ENCODE data around the gene MTIF3. TPM values are rescaled to one million over a fixed set of nuclear protein-coding genes. Genes with fewer than 3 reads are reported as not detected.
A peak's percentile ranks its signal among the peaks of the same experiment; 100 is the strongest.
"Not testable (repeated sequence)": the region's sequence is repeated elsewhere in the genome, so short reads cannot be mapped to it uniquely, and the experiment has no call there.

The MTIF3 gene
- total RNA-seq, 1 donor from 2014 or later = 179 TPM

GRCh38 chr13:27424246-27425157 lies 25.9 kb downstream of the MTIF3 start, which contains the start of gene GTF3A:
Gene GTF3A, plus strand, starts transcription at chr13:27424619.
- peak; percentile 93 for DNase-seq
- ATAC-seq = peak; percentile 96
- intact Hi-C loops (cut with micrococcal nuclease) = no loop called here

DNA sequence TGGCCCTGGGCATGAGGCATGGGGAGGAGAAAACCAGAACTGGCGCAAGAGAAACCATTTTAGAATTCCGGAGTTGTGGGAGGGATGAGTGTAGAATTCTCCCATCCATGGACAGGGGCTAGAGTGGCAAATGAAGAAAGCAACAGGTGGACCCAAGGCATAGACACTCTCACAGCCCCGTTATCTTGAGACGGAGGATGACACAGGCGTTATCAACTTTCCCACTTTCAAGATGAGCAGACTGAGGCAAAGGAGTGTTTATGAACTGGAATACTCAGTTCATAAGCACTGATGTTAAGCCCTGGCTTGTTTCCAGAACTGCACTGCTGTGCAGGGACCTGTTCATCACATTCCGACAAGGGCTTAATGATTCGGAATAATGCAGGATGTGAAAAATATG lies 27.0 kb downstream of the MTIF3 start:
- intact Hi-C loops (cut with micrococcal nuclease) = no loop called here
- no peak for DNase-seq
- ATAC-seq = no peak

DNA sequence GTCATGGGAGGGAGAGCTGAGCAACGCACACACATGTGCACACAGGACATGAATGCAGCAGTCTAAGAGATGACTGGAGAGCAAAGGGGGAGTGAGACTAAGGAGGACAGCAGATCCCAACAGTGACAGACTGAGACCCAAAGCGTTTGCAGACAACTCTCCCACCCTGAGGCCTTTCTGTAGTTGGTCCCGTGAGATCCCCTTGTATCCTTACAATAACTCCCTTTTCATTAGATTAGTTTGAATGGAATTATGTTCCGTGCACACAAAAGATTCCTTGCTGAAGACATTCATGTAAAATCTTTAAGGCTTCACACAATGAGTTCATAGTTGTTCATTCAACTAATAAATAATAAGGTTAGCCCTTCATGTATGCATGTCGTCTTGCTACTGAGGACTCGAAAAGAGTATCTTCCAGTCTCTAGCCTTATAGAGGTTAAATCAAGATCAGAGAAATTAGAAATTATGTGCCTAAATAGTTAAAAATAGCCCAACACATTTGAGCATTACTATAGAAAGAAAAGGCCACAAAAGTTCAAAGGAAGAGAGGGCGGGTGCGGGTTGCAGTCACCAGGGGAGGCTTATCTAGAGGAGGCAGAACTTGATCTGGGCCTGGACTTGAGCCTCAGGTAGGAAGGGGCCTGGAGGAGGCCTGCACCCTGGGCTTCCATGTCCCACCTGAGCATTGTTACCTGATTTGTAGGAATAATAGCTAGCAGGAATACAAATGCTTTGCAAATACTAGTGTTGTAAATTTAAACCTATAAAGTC lies 29.1 kb downstream of the MTIF3 start:
- intact Hi-C loops (cut with micrococcal nuclease) = no loop called here
- DNase-seq (no peak), ATAC-seq (no peak)

DNA sequence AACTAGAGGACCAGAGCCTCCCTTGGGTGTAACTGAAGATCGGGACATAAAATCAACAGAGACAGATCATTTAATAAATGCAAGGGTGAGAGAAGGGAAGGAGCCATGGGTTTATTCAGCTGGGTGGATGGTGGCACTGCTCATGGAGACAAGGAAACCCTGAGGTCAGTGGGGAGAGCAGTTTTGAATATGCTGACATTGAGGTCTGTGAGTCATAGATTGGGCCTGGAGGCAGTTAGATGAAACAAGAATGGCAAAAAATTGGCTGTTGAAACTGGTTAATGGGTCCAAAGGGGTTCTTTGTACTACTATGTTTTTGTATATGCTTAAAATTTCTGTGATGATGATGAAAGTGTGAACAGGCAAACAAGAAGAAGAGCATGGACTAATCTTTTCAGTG lies 31.0 kb downstream of the MTIF3 start:
- intact Hi-C loops (cut with micrococcal nuclease) = no loop called here

GRCh38 chr13:27415116-27415515 lies 35.2 kb downstream of the MTIF3 start:
- intact Hi-C loops (cut with micrococcal nuclease) = no loop called here
- DNase-seq (no peak), ATAC-seq (peak; percentile 80)

More for the DNA sequence above, 31.0 kb downstream of the MTIF3 start:
- DNase-seq (no peak), ATAC-seq (no peak)

DNA sequence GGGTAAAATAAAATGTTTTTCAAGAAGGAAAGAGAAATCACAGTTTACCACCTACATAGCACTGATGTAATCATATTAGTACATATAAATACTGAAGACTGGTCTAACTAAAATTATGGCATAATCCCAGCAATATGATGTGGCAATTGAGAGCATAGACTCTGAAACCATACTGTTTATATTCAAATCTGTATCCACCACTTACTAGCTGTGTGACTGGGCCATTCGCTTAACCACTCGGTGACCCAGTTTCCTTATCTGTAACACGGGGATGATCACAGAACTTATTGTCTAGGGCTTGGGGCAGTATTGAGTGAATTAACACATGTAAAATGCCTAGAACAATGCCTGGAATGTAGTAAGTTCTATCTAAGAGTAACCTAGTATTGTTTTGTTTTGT lies 39.0 kb downstream of the MTIF3 start:
- intact Hi-C loops (cut with micrococcal nuclease) = no loop called here
- DNase-seq (no peak), ATAC-seq (no peak)

GRCh38 chr13:27409013-27409412 lies 41.4 kb downstream of the MTIF3 start:
- intact Hi-C loops (cut with micrococcal nuclease) = no loop called here
- ATAC-seq (no peak), DNase-seq (no peak)

DNA sequence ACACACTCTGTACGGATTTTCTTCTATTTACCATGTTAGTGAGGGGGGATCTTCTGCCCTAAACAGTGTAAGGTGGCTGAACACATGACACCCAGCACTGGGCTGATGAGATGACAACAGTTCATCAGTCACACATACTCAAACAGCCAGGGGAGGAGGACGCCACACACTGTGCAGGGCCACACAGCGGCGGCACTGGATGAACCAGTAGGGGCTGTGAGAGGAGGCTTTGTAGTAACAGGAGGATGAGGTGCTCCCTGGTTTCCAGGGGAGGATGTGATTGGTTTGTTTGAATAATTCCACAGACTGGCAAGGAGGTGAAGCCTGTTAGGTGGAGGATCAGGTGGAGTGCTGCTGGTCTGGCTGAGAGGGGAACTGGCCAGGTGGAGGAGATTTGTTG lies 42.3 kb downstream of the MTIF3 start:
- ATAC-seq (no peak), DNase-seq (no peak)
- intact Hi-C loops (cut with micrococcal nuclease) = no loop called here

- no peak for DNase-seq
- ATAC-seq = peak; percentile 57
- intact Hi-C loops (cut with micrococcal nuclease) = no loop called here
Measured at GRCh38 chr13:27406178-27406939, 44.0 kb downstream of the MTIF3 start.

GRCh38 chr13:27405546-27406134 lies 44.7 kb downstream of the MTIF3 start:
- intact Hi-C loops (cut with micrococcal nuclease) = no loop called here
- no peak for ATAC-seq
- no peak for DNase-seq

DNA sequence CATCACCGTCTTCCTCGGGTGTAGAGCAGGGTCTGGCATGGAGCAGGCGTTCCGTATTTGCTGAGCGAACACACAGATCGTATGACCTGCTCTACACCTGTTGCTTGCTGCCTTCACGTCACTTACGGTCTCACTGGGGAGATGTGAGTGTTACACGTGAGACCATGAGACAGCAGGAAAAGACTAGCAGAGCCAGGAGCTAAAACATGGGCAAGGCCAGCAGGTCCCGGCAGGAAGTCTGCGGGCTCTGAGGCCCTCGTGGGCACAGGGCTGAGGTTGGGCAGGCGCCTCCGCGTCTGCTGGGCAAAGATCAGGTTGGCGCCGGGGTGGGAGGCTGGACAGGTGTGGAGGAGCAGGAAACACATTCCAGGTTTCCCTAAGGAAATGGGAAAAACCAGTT lies 45.7 kb downstream of the MTIF3 start:
- intact Hi-C loops (cut with micrococcal nuclease) = no loop called here
- DNase-seq = no peak
- no peak for ATAC-seq

GRCh38 chr13:27403727-27404385 lies 46.5 kb downstream of the MTIF3 start:
- no peak for DNase-seq
- peak; percentile 33 for ATAC-seq
- intact Hi-C loops (cut with micrococcal nuclease) = no loop called here

GRCh38 chr13:27403203-27403678 lies 47.1 kb downstream of the MTIF3 start:
- ATAC-seq = peak; percentile 60
- intact Hi-C loops (cut with micrococcal nuclease) = no loop called here
- no peak for DNase-seq

DNA sequence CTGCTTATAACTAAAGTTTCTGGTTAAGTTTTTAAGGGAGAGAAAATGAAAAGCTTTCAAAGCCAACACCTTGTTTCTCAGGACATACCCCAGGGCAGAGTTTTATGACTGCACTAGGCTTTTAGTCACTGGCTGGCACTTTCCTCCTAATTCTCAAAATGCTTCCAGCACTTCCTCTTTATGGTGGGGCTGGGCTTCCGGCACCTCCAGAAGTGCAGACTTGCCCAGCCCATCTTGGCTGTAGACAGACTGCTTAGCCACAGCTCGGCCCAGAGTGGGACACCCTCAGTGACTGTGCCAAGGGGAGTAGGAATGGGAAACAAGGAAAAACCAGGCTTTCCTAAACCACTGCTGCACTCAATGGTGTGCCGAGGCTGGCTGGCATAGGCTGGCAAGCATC lies 49.2 kb downstream of the MTIF3 start:
- intact Hi-C loops (cut with micrococcal nuclease) = no loop called here
- ATAC-seq (peak; percentile 55), DNase-seq (peak; percentile 40)

DNA sequence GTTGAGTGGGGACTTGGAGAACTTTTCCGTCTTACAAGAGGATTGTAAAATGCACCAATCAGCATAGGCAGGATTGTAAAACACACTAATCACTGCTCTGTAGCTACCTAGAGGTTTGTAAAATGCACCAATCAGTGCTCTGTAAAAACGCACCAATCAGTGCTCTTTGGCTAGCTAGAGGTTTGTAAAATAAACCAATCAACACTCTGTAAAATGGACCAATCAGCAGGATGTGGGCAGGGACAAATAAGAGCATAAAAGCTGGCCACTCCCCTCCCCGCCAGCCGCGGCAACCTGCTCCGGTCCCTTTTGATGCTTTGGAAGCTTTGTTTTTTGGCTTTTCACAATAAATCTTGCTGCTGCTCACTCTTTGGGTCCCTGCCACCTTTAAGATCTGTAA lies 50.0 kb downstream of the MTIF3 start:
- intact Hi-C loops (cut with micrococcal nuclease); ATAC-seq; DNase-seq: not testable (repeated sequence)

DNA sequence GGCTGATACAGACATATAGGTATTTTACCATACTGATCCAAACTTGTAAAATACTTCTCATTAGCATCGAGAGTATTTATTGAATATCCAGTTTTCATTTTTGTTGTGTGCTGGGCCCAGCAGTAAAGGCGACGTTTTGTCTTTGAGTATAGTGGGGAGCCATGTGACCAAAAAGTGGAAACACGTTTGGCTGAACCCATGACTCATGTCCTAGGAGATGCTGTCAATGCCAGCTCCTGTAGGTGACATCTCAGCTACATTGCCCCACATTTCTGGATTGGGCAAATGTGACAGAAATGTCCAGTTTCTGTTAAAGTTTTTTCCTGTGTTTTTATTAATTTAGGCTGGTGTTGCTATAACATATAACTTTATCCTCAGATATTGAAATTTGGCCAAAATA lies 52.0 kb downstream of the MTIF3 start:
- ATAC-seq = no peak
- intact Hi-C loops (cut with micrococcal nuclease) = no loop called here
- DNase-seq = no peak

DNA sequence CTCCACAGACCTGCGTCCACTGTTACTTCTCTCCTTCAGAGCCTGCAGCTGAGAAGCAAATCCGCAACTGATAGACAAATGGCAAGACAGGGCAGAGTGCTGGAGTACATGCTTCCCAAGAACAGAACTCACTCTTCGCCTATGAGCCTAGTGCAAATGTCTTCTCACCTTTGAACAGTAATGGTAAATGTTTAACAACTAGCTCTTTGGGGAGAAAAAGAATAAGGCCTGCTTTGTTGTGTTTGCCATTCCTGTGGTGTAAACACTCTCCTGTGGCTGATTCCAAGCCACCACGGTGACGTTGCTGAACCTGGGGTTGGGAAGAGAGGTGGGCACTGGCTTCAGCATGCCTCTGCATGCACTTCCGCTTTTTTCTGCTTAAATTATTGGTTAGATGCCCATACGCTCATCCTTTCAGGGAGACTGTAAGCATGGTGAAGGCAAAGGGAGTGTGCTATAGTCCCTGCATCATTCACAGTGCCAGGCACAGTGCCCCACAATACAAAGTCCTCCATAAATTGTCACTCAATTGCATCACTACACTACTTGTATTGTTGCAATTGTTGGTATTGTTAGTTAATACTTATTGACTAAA lies 54.0 kb downstream of the MTIF3 start:
- ATAC-seq = no peak
- no peak for DNase-seq
- intact Hi-C loops (cut with micrococcal nuclease) = no loop called here

DNA sequence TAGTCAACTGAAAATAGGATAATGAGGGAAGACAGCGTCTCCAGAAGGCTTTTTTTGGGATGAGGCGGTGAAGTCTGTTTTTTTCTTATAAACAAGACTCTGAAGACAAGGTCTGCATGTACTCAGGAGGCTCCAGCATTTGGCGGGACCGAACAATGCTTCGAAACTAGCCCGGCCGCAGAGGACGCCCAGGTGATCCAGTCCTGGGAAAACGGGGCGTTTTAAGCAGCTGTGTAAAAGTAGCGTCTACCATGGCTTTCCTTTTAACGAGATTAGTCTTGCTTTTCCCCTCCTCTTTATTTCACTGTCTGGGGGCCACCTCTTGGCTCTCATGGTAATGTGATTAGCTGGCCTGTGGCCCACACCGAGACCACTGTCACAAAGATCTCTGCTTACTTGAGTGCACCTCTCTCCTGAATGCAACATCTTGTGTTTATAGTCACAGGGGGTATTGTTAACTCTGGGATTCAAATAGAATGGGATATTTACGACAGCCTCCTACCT lies 55.3 kb downstream of the MTIF3 start:
- ATAC-seq = no peak
- no peak for DNase-seq
- intact Hi-C loops (cut with micrococcal nuclease) = no loop called here
